Stimulated activated CD4-positive, alpha-beta T cell treated with anti-CD3 and anti-CD28 coated beads, Interleukin-4, amount 100 ng/mL, for 1 hour (primary cell): ENCODE results near the gene ZNF469.

Source experiments
- DNase-seq: peaks from one replicate; pipeline ENCODE4 v3.0.0-alpha.2; 2020

ZNF469 gene

DNA sequence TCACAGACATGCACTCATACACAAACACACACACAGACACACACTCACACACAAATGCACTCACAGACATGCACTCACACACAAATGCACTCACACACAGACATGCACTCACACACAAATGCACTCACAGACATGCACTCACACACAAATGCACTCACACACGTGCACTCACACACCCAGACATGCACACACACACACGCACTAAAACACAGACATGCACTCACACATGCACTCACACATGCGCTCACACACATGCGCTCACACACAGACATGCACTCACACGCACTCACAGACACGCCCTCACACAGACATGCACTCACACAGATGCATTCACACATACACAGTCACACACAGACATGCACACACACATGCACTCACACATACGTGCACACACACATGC lies 2.7 kb upstream of the ZNF469 start:
- no peak for DNase-seq

DNA sequence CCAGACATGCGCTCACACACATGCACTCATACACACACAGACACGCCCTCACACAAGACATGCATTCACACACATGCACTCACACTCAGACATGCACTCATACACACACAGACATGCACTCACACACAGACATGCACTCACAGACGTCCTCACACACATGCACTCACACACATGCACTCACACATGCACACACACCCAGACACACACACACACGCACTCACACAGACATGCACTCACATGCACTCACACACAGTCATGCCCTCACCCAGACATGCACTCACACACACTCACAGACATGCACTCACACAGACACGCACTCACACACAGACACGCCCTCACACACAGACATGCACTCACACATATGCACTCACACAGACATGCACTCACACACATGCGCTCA lies 2.1 kb upstream of the ZNF469 start:
- no peak for DNase-seq

DNA sequence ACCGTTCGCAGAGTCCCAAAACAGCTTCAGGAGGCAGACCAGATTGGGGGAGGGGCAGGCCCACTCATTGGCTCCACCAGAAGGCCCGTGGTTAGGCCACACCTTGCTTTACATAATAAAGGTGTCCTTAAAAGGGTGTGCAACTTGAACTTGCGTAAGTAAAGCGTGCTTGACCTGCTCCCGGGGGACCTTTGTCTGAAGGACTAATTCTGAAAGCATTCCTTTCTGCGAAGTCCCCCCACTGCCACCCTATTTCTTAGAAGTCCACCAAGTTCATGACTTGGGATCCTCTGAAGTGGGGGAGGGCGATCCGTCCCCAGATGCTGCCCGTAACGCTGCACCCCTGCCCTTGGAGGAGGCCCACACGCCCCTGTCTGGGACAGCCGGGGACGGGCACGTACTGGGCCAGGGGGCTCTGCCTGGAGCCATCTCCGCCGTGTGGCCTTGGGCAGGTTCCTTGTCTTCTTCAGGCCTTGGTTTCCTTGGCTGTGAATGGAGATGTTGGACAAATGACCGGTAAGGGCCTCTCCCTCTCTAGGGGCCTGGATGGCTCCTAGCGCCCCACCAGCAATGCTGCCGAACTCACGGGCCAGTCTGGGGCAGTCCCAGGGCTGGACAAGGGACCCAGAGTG lies 823 bp upstream of the ZNF469 start:
- DNase-seq, result no peak

DNA sequence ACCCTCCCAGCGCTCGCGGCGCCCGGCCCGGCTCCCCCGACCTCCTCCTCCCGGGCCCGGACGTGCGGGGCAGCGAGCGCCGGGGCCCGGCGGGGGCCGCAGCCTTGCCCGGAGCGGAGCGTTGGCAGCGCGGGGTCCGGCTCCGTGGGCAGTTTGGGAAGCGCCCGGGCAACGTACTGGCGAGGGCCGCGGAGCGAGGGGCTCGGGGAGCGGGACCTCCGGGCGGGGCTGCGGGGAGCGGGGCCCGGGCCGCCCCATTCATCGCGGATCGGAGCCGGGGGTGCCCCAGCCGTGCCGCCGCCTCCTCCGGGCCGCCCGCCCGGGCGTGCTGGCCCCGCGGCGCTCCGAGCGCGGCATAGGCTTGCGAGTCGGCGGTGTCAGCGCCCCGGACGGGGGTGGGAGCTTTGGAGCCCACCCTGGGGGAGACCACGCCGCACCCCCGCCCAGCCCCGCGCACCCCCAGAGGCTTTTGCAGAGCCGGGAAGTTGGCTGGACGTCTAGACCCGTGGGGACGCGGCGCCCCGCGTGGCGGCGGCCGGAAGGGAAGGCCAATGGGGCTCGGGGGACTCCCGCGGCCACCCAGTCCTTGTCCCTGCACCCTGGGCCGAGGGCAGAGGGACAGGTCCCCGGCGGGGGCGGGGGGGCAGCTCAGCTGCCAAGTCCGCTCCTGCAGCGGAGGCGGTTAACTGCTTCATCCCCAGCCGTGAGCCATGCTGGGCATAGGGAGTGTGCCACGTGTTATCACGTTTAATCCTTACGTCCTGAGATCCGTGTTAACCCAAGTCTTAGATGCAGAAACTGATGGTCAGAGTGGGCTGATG lies 852 bp downstream of the ZNF469 start:
- no peak for DNase-seq

DNA sequence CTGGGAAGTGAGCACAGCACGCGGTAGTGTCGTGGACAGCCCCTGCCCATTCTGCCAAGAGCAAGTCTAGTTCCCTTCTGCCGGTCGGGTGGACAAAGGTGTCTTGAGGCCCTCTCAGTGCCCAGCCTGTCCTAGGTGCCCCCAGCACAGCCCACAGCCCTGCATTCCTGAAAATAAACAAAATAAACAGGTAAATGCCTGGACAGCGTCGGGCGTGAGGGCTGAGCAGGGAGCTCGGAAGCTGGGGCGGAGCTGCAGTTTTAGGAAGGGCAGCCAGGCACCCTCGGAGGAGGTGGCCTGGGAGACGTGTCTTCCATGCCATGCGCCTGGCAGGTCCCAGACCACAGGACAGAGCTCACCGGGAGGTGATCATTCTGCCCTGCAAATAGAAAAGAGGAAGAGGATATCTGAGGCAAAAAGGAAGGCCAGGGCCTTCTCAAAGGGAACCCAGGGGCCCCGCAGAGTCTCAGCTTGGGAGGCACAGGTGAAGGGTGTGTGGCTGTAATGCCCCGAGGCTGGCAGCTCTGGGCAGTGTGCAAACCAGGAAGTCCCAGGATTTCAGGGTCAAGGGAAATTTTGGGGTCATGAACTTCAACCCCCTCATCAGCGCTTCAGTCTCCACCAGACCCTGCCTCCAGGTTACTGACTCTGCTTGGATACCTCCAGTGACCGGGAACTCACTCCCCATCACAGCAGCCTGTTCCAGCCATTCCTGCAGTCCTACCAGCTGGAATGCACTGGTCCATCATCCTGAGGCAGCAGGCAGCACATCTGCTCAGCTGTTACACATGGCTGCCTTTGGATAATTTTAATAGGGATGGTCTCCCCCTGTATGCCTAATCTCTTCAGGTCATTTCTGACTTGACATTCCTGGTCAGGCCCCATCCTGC lies 1.7 kb downstream of the ZNF469 start:
- no peak for DNase-seq

DNA sequence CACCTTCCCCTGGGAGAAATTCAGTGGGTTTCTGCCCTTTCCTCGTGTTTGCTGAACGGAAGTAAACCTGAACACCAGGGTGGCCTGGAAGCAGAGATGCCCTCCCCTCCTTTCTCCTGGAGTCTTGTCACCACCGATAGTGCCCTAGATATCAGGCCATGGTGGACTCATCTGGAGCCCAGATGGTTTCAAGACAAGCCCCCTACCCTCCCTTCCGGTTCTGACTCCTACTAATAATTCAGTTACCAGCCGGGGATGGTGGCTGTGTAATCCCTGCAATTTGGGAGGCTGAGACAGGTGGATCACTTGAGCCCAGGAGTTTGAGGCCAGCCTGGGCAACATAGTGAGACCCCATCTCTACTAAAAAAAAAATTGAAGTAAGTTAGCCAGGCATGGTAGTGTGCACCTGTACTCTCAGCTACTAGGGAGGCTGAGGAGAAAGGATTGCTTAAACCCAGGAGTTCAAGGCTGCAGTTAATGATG lies 2.4 kb downstream of the ZNF469 start:
- DNase-seq, result no peak

DNA sequence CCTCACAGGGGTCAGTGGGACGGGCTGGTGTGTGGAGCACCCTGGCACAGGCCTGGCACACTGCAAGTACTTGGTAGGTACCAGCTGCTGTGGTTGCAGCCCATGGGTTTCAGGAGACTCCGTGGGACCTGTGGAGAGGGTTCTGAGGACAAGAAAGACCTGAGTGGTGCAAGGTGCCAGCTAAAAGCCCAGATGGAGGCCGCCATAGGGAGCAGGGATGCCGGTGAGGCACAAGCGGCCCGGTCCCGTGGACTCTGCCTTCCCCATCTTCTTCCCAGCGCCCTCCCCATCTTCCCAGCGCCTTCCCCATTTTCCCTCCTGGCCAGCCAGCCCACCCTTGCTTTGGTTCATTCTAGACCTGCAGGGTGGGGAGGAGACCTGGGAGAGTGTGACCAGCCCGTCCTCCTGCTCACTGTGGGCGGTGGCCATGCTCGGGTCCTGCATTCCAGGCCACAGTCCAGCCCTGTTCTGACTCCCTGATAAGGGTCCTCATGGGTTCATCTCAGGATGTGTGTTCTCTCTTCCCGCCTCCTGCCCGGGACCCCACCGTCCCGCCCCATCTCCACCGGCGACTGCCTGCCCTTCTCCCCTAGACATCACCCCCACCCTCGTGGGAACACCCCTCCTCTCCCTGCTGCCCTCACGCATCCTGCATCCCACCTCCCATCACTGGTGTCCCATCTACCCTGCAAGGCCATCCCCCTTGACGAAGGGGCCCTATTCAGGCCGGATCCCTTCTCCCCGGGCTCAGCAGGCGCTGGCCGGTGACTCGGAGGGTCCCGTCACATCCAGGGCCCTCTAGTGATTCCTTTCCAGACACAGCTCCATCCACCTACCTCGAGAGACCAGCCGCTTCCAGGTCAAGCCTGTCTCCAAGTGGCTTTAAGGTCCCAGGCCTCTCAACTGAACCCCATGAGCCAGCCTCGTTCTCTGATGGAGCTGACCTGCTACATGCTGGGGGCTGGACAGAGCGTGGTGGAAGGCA lies 3.4 kb downstream of the ZNF469 start:
- no peak for DNase-seq

DNA sequence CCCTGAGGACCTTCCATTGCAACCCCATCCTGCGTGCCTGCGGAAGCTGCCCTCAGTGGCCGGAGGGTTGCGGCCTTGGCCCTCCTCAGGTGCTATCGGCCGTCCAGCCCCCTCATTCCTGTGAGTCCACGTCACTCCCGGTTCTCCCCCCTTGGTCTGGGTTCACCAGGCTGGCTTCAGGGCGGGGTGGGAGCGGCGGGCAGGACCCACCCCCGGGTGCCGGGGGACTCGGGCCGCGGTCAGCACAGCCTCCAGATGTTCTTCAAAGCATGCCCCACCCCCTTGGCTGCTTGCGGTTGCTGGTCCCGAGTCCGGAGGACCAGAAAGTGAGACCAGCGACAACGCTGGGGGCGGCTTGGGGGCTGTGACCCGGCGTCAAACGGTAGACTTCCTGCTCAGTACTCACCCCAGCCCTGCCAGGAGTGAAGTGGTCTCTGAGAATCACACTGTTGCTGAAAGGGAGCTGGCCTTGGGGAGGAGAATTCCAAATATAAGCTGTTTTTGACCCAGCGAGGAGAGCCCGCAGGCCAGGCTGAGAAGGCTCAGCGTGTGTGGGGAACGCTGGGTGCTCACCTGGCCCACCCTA lies 4.5 kb downstream of the ZNF469 start:
- no peak for DNase-seq

DNA sequence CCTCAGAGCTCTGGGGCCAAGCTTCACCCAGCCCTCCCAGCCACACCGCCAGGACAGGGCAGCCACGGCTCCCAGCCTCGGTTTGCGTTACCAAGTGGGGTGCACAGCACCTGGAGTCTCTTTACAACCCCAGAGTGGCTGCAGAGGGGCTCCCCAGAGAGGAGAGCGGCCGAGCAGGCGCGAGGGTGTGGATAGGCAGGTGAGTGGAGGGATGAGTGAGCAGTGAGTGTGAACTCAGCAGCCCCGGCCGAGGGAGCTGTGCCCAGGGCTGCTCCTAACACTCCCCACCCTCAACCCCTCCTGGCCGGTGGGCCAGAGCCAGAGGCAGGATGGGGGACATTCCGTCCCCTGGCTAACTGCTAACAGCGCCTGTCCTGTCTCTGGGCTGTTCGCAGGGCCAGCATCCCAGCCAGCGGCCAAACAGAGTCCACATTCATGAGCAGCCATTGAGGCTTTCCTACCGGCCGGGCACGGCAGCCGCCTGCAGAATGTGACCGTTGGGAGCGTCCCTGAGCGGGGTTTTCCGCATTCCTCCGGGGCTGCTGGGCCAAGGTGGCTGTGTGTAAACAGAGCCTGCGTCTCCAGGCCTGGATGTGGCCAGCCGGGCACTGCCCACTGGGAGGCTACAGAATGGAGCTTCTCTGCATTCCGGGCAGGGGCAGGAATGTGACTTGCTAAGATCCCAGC lies 5.3 kb downstream of the ZNF469 start:
- no peak for DNase-seq

DNA sequence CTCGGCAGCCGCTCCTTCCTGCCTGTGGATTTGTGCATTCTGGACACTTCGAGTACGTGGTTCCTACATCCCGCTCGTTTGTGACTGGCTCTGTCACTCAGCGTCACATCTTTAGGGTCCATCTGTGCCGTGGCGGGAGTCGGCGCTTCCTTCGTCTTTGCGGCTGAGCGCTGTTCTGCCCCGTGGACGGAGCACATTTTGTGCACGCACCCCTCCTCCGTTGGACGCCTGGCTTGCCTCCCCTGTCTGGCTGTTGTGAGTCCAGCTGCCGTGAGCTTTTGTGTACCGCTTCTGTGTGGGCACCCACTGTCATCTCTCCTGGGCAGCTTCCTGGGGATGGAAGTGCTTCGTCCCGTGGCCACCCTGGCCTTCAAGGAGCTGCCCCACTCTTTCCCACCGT lies 6.4 kb downstream of the ZNF469 start:
- no peak for DNase-seq

DNA sequence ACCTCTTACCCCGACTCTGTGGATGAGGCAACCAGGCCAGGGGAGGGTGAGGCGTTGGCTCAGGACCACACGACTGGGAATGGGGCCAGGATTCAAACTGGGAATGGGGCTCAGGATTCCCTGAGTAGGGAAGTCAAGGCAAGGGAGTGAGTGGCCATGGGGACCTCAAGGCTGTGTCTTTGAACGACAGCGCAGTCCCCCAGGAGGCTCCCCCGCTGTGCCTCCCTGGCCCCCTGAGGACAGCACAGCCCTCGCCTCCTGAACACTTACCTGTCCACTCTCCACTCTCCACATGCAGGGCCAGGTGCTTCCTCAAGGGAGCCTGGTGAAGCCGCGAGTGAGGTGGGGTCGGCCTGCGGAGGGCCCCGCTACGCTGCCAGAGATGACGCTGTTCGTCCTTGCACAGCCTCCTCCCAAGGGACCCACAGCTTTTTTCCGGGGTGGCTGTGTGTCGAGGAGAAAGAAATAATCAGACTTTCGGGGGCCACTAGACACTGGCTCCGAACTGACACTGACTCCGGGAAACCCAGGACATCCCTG lies 6.9 kb downstream of the ZNF469 start:
- DNase-seq, result no peak

DNA sequence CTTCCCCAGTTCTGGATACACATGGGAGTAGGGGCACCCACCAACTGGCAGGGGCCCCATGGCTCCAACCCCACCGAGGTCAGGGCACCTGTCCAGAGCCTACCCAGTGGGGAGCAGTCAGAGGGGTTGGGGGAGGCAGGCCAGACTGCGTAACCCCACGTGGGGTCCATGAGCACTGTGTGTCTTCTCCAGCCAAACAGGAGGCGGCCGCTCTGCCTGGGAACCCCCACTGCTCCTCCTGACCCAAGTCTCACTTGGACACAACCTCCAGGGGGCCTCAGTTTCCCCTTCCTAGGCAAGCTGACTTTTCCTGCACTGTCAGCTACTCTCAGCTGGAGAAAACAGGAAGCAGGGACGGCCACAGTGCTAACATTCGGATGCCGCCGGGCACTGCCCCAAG lies 7.5 kb downstream of the ZNF469 start:
- no peak for DNase-seq

DNA sequence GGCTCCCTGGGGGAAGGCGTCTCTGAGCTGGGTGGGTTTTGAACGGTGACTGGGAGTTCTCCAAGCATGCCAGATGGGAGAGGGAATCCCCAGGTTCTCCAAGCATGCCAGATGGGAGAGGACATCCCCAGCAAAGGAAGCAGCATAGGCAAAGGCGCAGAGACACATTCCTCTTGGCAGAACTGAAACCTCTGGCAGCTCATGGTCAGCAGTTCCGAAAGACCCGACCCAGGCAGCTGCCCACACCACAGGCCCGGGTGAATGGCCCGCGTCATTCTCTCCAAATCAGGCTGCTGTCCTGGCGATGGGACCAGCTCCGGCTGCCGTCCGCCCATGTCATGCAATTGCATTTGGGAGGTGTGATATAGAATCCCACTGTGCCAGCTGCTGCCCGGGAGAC lies 8.0 kb downstream of the ZNF469 start:
- no peak for DNase-seq

DNA sequence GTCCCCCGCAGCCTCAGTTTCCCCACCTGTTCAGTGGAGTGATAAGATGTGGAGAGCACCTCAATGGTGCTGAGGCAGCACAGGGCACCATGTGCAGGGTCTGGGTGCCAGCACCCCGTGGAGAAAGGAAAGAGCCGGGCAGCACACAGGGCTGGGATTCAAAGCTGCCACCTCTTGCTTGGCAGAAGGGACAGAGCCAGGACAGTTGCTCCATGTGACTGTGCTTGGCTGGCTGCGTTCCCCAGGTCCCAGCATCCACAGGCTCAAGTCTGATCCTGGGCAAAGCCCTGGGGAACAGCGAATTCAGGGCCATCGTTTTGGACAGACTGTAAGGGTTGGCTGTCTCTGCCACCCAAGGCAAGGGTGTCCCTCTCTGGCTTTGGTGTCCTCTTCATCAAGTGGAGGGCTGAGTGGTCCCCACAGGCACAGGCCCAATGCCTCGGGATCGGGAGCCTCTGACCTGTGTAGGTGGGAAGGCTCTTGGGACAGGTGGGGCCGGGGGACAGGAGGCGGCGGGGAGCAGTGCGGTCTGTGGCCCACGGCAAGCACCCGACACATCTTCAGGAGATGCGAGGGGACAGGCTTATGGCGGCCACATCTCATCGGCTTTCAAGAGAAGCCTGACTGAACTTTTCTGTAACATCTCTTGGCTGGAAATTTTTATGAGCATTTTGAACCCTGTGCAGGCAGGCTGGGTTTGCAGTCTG lies 8.5 kb downstream of the ZNF469 start:
- no peak for DNase-seq

DNA sequence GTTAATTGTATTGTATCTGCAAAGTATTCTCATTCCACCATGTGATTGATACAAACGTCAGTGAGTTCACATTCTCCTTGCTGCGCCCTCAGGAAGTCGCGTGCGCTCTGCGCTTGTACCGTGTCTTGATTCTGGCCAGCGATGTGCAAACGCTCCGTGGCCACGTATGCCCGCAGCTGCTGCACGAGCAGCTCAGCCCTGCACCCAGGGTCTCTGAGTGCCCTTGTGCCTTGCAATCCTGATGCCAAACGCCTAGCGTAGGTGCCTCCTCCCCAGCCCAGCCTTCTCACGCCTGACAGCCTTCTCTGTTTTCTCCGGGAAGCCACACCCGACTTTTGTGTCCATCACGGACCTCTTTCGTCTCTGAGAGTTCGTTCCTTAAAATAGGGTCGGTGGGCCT lies 9.4 kb downstream of the ZNF469 start:
- DNase-seq, result no peak

DNA sequence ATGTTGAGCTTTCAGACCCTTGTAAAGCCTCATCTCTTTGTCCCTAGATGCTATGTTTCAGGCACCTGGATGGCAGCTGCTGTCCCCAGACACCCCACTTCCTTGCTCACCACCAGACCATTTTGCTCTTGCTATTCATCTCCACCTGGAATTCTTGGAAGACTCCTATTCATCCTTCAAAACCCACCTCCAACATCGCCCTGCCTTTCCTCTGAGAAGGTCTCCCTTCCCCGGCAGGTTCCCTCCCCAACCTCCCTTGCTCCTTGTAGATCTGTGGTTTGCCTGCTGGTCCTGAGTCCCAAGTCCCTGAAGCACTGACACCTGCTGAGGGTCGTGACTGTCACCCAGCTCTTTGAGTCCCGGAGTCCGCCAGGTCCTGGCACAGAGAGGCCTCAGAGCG lies 9.9 kb downstream of the ZNF469 start:
- no peak for DNase-seq

DNA sequence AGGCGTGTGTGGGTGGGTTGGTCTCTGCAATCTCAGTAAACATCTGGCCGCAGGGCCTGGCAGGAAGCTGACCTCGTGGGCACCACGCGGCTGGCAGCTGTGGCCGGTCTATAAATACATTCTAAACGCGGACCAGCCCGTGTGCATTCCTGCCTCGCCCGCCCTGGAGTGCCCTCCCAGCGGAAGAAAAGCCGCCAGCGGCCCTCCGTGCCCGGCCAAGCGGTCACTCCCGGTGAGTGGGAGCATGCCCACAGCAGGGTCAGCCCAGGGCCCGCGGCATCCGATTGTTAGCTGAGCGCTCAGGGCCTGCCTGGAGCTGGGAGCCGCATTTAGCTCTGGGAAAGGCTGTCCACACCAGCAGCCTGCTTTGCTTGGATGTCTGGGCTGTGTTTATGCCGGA lies 10.3 kb downstream of the ZNF469 start:
- no peak for DNase-seq

DNA sequence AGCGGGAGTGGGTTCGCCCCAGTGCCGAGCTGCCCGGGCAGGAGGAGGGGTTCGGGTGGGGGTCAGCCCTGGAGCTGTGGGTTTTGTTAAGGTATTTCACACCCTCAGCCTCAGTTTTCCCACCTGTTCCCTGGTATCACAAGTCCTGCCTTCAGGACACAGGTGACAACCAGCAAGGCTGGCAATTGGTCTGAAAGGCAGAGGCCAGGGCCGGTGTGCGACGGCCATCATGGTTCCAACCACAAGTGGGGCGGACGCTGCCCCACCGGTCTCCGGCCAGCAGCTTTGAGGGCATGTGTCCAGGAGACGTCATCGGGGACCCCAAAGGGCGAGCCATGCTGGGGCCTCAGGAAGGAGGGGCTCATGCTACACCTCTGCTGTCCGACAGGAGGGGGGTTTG lies 10.8 kb downstream of the ZNF469 start:
- no peak for DNase-seq

DNA sequence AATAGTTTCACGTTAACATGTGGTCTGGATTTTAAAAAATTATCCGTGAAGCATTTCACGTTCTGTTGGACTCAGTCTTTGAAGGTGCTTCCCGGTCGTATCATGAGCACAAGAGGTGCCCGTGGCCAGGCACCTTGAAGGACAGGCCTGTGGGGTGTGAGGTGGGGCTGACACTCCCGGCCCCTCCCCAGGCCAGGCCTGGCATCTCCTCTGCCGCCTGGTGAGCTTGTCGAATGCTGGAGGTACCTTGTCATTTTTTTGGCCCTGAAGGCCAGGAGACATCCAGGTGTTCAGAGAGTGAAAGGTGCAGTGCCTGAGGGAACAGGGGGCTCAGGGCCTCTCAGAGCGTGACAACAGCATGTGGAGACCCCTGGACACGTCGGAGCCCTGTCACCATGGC lies 11.7 kb downstream of the ZNF469 start:
- no peak for DNase-seq
